GM21515 (cell line): ENCODE results near the gene BRMS1L.
A peak's percentile ranks its signal among the peaks of the same experiment; 100 is the strongest.
"Not testable (repeated sequence)": the region's sequence is repeated elsewhere in the genome, so short reads cannot be mapped to it uniquely, and the experiment has no call there.

Experiments used
- ATAC-seq: cut with Tn5 transposase; IDR thresholded peaks from one replicate; pipeline ENCODE4 v1.9.1; 2021; ENCODE audit not compliant: unreplicated experiment

Gene BRMS1L

GRCh38 chr14:35826218-35826951, at the start of gene BRMS1L:
TSS of gene BRMS1L (plus strand) at chr14:35826338. CDS start at chr14:35826517, 179 bp downstream.
- peak; percentile 98 for ATAC-seq

GRCh38 chr14:35776823-35777222, 49.3 kb upstream of the BRMS1L start:
- ATAC-seq: no peak

- ATAC-seq: not testable (repeated sequence)
These were observed 48.6 kb upstream of the BRMS1L start for GRCh38 chr14:35777550-35777949.

- ATAC-seq: no peak
These were observed 46.8 kb upstream of the BRMS1L start for GRCh38 chr14:35779368-35779767.

- ATAC-seq: no peak
These were observed 42.4 kb upstream of the BRMS1L start for GRCh38 chr14:35783699-35784098.

- ATAC-seq: no peak
These were observed 39.3 kb upstream of the BRMS1L start for GRCh38 chr14:35786856-35787255.

- no peak for ATAC-seq
These were observed 36.5 kb upstream of the BRMS1L start for GRCh38 chr14:35789651-35790050.

GRCh38 chr14:35797796-35798195, 28.3 kb upstream of the BRMS1L start:
- ATAC-seq: no peak

GRCh38 chr14:35806006-35806907, 19.9 kb upstream of the BRMS1L start:
- no peak for ATAC-seq

GRCh38 chr14:35807131-35807961, 18.8 kb upstream of the BRMS1L start:
- no peak for ATAC-seq

GRCh38 chr14:35808076-35808637, 18.0 kb upstream of the BRMS1L start:
- ATAC-seq: no peak

GRCh38 chr14:35808638-35809563, 17.2 kb upstream of the BRMS1L start, which contains the start of gene RALGAPA1:
TSS of gene RALGAPA1 (minus strand) at chr14:35809295. CDS start at chr14:35808835, 460 bp downstream.
- ATAC-seq: peak; percentile 98

- no peak for ATAC-seq
These were observed 16.5 kb upstream of the BRMS1L start for GRCh38 chr14:35809597-35809996.

GRCh38 chr14:35810963-35811362, 15.2 kb upstream of the BRMS1L start:
- ATAC-seq: no peak

GRCh38 chr14:35814371-35815005, 11.7 kb upstream of the BRMS1L start:
- ATAC-seq: peak; percentile 82

- no peak for ATAC-seq
These were observed 7.6 kb upstream of the BRMS1L start for GRCh38 chr14:35818346-35819115.

- ATAC-seq: no peak
These were observed 6.3 kb upstream of the BRMS1L start for GRCh38 chr14:35819591-35820540.
